GM19467 (cell line): ENCODE measurements around the gene PDE4B.
"Not testable (repeated sequence)": the region's sequence is repeated elsewhere in the genome, so short reads cannot be mapped to it uniquely, and the experiment has no call there.

Experiments used
- ATAC-seq: cut with Tn5 transposase; IDR thresholded peaks from one replicate; pipeline ENCODE4 v1.9.1; 2021; ENCODE audit warnings: mild to moderate bottlenecking, moderate library complexity; ENCODE audit not compliant: unreplicated experiment

PDE4B gene

DNA sequence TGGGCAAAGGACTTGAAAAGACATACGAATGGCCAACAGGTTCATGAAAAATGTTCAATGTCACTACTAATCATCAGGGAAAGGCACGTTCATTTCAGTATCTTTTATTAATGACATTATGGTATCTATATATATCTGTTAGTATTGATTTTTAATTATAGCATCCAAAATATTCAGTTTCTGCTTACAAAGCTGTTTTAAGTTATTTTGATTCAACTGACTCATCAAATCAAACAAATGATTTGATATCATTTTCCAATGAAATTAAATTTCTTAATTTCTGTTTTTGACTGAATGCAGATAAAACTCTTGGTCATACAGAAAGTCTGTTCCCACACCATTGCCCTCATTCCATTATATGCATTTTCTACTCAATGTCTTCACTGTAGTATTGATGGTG, 315.9 kb downstream of the PDE4B start:
- no peak for ATAC-seq

DNA sequence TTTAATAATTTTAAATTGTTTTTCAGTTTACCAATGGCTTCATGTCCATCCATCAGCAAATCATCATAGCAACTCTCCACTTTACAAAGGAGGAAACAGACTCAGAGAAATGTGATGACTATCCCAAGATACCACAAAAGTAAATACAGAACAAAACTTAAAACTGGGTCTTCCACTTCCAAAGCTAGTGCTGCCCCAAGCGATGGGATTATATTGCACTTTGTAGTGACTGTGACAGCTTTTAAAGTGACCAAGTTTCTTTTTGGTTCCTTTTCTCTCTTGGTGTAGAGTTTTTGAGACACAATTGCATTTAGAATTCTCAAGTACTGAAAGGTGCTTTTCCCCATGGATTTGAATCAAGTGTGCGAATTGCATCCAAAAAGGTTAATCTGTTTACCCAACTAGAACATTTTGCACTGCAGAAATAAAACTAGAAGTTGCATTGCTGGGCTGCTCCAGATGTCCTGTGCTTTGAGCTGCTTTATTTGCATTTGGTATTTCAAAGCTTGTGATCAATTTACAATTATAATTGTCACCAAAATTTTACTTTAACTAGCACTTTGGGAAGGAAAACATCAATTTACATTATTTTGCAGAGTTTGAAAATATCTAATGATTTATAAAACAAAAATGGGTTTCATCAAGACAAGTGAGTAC, 320.2 kb downstream of the PDE4B start:
- ATAC-seq = no peak

DNA sequence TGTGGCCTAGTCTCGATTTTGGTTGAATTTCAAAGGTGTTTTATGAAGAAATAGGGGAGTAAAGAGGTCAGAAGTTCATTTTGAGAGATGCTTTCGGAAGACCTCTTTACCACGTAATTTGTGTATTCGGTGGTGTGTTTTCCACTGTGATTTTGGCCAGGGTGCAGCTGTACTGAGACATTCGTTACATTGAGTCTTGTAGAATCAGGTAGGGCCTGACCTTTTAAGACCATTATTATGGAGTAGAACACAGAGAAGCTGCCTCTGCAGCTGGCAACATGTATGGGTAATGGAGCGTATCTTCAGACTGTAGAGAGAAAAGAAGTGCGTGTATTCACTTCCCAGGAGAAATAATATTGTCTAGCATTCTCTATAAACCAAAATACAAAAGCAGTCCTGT, 326.5 kb downstream of the PDE4B start:
- ATAC-seq = no peak

DNA sequence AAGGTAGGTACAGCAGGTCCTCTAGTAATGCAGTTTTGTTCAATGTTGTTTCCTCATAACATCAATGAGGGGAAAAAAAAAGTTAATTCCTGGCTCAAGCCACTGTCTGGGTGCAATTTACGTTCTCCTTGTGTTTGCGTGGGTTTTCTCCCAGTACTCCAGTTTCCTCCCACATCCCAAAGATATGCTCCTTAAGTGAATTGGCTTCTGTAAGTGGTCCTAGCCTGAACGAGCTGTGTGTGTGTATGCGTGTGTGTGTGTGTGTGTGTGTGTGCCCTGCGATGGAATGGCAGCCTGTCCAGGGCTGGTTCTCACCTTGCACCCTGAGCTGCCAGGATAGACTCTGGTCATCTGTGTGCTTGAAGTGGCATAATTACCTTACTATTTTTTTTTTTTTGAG, 332.0 kb downstream of the PDE4B start:
- no peak for ATAC-seq

DNA sequence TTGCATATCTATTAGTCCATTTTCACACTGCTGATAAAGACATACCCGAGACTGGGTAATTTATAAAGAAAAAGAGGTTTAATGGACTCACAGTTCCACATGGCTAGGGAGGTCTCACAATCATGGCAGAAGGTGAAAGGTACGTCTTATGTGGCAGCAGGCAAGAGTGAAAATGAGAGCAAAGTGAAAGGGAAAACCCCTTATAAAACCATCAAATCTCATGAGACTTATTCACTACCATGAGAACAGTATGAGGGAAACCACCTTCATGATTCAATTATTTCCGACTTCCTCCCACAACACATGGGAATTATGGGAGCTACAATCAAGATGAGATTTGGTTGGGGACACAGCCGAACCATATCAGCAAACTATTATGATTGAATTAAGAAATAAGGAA, 335.9 kb downstream of the PDE4B start:
- not testable (repeated sequence) for ATAC-seq

DNA sequence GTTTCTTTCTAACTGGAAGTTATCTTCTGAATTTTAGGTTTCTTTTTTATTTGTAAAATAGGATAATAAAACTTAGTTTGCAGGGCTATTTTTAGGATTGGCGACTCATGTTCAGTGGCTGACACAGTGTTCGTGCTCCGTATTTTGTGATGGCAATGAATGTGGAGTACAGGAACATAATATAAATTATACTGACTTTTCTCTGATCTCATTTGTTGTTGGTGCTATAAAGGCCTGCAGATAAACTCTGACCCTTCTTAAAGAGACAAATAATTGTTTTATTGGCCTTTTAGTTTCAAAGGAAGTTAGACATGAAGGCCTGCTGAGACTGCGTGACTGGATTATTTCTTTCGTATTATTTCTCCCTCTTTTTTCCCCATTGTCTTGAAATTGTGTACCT, 339.6 kb downstream of the PDE4B start:
- no peak for ATAC-seq

DNA sequence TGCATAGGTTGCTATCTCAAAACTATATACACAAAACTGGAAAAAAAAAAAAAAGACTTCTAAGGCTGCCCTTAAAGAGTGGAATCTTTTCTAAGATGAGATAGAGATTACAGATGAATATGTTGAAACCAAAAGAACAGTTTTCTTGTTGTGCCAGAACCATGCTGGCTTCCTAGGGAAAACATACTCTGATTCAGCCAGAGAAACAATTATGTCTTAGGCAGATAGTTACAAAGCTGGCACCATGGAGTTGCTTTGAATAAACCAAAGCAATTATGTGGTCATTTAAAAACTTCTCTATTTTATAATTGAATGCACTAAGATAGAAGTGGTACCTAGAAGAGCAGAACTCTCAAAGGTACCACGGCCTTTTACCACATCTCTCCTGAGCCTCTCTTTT, 341.3 kb downstream of the PDE4B start:
- no peak for ATAC-seq

DNA sequence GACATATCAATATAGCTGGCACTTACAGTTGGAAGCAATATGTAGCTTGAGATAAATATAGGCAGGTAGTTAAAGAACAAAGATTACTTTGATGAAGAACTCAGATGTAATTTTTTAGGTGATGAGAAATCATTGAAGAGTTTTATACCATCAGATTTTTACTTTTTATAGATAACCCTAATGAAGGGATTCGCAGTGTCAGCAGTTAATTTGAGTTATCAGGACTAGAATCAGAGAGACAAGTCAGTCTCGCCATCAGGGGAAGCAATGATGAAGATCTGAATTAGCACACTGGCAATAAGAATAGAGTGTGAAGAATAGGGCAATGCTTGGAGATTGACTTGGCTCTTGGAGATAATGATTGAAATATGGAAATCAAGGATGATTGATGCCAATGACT, 342.5 kb downstream of the PDE4B start:
- no peak for ATAC-seq

DNA sequence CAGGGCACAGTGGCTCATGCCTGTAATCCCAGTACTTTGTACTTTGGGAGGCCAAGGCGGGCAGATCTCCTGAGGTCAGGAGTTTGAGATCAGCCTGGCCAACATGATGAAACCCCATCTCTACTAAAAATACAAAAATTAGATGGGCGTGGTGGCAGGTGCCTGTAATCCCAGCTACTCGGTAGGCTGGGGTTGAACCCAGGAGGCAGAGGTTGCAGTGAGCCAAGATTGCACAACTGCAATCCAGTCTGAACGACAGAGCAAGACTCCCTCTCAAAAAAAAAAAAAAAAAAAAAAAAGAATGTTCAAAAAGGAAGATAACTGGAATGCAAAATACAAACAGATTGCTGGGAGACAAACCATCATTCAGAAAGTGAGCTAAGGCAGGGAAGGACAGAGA, 343.7 kb downstream of the PDE4B start:
- ATAC-seq = not testable (repeated sequence)

DNA sequence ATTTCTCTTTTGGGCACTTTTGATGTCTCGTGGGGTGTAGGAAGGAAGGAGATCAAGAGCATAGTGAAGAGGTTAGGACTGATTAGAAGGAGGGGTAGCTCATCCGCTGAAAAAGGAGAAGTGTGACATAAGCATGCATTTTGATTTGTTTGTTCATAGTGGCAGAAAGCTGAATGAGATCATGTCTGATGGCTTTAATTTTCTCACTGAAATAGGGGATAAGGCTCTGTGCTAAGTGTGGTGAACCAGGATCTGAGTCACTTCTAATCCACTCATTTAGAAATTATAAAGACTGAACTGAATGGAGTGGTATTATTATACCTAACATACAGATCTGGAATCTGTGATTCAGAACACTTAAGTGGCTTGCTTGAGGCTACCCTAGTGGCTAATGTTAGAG, 344.5 kb downstream of the PDE4B start:
- no peak for ATAC-seq

DNA sequence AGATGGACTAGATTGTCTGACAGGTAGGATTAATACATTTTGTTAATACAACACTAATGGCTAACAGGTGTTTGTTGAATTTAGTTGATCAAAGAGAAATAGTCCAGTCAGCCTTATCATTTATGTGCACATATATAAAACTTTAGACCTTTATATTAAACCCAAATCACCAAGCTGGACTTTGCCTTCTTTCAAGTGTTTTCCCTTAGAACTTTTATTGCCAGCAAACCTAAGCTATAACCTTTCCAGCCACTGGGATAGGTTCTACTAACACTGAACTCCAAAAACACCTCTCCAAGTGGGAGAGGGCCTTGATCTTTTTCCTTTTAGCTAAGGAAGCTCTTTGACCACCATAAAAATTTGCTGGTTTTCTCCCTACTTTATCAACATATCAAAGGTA, 345.9 kb downstream of the PDE4B start:
- no peak for ATAC-seq

DNA sequence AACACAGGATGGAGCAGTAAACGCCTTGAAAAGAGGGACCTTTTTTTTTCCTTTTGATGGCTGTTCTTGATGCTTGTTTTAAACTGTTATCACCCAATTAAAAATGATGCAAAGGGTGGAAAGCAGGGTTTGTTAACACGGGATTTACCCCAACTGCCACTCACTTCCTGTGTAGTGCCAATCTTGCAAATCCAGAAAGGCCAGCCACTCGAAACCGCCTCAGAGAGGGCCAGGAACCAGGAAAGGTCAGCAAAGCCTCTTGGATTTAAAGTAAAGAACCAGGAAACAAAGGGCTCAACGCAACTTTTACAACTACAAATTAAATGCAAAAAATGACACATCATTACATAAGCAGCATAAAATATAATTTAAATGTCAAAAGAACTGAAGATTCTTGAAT, 347.4 kb downstream of the PDE4B start:
- no peak for ATAC-seq

DNA sequence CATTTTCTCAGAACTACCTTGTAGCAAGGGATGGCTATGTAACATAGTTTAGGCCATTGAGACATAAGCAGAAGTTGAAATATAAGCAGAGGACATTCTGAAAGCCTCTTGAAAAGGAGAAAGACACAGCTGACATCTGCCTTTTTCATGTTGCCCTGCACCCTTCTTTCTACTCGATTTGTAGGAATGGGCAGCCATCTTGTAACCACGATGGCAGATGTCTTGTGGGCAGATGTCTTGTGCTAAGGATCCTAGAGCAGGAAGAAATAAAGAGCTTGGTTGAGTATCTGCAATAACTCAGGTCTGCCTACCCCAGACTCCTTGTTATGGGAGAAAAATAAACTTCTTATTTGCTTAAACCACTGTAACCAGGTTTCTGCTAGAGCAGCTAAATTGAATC, 351.0 kb downstream of the PDE4B start:
- ATAC-seq = no peak

DNA sequence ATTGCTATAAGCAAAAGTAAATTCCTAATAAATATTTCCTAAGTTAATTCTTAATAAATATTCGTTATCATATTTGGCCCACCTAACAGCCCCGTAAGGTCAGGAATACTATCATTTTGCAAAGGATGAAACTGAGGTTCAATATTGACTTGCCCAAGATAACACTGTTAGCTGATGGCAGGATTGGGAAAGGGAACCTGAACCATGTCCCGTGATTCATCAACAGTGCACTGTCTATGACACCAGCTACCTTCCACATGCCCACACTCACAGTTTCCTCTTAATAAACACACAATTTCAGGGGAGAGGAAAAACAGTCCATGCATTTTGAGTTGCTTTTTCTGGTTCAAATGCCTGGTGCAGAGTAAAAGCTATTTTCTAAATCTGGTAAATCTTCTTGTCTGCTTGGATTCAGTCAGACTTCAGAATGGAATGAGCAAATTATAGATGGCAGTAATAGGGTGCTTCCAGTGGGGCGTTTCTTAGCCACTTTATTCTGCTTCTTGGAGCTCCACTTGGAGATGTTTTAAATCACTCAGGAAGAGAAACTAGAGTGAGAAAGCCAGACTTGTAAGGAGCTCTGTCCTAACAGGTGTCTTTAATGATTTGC, 354.6 kb downstream of the PDE4B start:
- ATAC-seq = no peak

DNA sequence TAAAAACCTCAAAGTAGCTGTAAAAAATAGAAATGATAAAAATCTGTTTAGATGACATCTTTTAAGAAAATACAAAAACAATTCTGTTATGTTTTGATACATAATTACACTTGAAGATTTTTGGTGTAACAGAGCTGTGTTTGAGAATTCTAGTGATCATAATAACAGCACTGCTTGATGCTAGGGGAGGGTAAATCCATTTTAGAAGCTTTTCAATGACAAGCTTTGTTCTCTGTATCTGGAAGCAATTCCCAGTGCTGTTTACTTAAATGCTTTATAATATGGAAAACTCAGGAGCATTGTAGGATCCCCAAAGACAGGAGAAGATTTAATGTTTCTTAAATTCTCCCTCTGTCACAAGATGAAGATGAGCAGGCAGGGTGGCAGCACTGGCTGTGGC, 359.3 kb downstream of the PDE4B start:
- no peak for ATAC-seq

DNA sequence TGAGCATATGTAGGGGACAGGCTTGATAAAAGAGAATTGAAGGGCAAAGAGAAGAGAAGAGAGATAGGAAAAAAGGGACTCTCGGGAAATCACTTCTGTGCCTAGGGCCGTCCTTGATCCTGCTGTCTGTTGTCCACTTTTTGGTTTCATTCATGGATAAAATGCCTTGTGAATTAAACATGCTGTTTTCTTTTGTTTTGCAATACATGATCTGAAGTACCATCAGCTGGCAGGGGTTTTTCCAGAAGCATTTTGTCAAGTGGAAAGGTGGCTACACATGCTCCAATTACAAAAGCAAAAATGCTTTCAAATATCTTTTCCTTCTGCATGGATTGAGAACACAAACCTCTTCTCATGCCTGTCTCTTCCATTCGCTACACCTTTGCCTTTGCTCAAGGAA, 361.7 kb downstream of the PDE4B start:
- no peak for ATAC-seq

DNA sequence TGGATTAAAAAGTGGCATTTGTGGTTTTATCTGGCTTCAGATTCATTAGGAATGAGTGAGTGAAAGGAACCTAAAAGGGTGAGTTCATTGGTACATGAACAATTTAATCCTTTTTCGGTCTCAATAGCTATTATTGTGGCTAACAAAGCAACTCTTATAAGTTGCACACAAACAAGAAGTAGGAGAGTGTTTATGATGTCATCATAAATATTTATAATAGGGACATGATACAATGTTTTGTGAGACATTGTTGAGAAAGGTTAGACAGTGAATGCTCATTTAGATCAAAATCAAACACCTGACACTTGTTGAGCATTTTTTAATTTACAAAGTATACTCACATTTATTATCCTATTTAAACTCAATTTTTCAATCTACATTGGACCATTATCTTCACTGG, 363.4 kb downstream of the PDE4B start:
- ATAC-seq = no peak

DNA sequence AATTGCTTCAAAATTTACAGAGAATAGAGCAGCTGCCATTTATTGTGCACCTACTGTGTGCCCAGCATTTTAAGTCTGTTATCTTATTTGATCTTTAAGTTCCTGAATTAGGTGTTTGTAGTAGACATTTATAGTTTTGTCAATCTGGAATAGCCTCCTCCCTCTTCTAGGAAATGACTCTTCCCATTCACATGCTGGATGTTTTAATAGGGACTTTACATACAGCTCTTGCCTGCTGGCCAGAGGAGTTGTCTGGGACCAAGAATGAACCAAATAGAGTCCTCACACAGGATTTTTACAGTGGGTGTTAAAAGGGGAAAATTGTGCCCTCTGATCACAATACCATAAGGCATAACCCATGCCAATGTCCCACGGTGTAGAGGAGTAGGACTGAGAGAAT, 367.1 kb downstream of the PDE4B start:
- no peak for ATAC-seq

DNA sequence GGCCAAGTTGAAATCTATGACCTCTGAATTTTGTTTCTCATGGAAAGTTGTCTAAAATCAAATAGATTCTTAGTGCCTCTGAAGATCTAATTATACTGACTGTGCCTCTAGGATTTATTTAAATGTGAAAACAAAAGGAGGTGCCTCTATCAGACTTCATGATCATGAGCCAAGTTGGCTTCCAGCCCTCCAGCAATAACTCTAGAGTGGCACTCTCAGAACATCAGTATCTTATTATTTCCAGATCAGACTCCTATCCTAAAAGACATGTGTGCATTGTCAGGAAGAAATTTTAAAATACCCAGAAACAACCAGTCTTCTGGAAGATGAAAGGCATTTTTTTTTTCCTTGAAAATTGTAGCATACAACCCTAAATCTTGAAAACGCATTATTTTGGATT, 368.0 kb downstream of the PDE4B start:
- ATAC-seq = no peak

DNA sequence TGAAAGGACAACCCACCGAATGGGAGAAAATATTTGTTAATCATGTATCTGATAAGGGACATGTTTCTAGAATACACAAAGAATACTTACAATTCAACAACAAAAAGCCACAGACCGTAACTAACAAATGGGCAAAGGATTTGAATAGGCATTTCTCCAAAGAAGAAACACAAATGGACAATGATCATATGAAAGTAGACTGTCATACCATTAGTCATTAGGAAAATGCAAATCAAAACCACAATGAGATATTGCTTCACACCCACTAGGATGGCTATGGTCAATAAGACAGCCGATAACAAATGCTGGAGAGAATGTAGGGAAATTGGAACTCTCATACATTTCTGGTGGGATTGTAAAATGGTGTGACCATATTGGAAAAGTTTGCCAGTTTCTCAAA, 374.1 kb downstream of the PDE4B start:
- no peak for ATAC-seq

DNA sequence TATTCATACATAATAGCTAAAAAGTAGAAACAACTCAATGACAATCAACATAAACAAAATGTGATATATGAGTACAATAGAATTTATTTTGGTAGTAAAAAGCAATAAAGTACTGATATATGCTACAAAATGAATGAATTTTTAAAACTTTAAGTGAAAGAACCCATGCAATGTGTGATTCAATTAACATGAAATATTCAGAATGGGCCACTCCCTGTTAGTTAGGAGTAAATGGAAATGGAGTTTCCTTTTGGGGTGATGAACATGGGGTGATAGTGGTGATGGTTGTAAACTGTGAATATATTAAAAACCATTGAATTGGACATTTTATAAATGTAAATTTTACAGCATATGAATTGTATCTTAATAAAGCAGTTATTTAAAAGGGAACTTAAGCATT, 374.6 kb downstream of the PDE4B start:
- no peak for ATAC-seq

DNA sequence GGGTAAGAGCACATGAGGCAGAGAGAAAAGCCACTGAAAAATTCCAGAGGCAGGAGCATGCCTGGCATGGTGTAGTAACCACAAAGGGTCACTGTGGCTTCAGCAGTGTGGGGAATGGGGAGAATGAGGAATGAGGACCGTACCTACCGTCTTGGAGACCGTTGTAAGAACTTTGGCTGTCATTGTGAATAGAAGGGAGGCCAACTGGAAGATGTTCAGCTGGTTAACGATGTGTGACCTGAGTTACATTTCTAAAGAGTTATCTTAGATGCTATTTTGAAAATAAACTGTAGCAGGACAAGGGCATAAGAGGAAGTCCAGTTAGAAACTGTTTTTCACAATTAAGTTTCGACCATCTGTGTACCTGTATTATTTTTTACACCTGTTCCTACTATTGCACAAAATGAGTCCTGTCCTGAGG, 375.8 kb downstream of the PDE4B start:
- no peak for ATAC-seq
